ENCODE measurements around the gene ATP1A4. TPM values are rescaled to one million over a fixed set of nuclear protein-coding genes. Genes with fewer than 3 reads are reported as not detected.

ATP1A4 gene
- polyA plus RNA-seq, 2 donors: 0.06 TPM; not detected in 1

- Histone ChIP-seq H3K9me3 (ENCODE audit: control insufficient read depth in 2 of 2, insufficient read depth in 1 of 2, low read depth in 1 of 2, low read length in 1 of 2) (no peaks in the 10 kb centered on the region), H3K4me3 (ENCODE audit: low read depth in 1 of 2, low read length in 2 of 2) (peak overlapping the region; percentile 65 to 98), H3K27me3 (ENCODE audit: control insufficient read depth in 1 of 2, insufficient read depth in 2 of 2, low read length in 2 of 2) (no peaks in the 10 kb centered on the region), H3K36me3 (ENCODE audit: control insufficient read depth in 2 of 2, insufficient read depth in 2 of 2, low read length in 1 of 2) (peaks cover 3 to 28% of the 10 kb centered on the region in 2 donors), H3K4me1 (ENCODE audit: control insufficient read depth in 2 of 2, insufficient read depth in 2 of 2, low read length in 1 of 2) (peaks cover 17 to 19% of the 10 kb centered on the region in 2 donors), H3K27ac (ENCODE audit: low read depth in 2 of 2, low read length in 1 of 2) (peak overlapping the region; percentile 92 to 97)
- WGBS, 2 donors: 42 to 51% methylated on average over 9 of the region's 9 CpGs
These were observed 55.2 kb downstream of the ATP1A4 start for GRCh38 chr1:160206421-160207117.

DNA sequence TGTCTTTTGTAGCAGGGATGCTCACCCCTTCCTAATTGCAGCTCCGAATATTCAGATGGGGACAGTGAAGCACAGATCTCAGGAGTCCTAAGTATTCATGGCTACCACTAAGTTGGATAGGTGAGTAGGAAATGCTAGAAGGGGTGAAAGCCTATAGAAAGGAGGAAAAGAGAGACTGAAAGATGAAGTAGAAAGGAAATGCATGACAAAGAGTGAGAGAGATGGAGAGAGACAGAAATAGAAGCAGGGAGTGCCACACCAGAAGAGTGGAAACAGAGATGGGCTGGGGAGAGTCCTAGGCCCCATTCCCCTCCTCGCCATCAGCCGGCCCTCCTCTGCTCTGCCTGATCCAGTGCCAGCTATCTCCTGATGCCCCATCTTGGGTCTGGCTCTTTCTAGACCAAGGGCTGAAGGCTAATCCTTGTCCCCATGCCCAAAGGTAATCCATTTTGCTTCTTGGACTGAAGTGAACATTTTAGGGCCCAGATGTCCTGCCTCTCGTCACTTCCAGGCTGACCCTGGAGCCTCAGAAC lies 55.8 kb downstream of the ATP1A4 start:
- Histone ChIP-seq H3K4me1 (ENCODE audit: control insufficient read depth in 2 of 2, insufficient read depth in 2 of 2, low read length in 1 of 2) (peaks cover 17 to 19% of the 10 kb centered on the region in 2 donors), H3K9me3 (ENCODE audit: control insufficient read depth in 2 of 2, insufficient read depth in 1 of 2, low read depth in 1 of 2, low read length in 1 of 2) (no peaks in the 10 kb centered on the region), H3K27ac (ENCODE audit: low read depth in 2 of 2, low read length in 1 of 2) (peak overlapping the region in 1 of 2 donors; percentile 61), H3K27me3 (ENCODE audit: control insufficient read depth in 1 of 2, insufficient read depth in 2 of 2, low read length in 2 of 2) (no peaks in the 10 kb centered on the region), H3K4me3 (ENCODE audit: low read depth in 1 of 2, low read length in 2 of 2) (no peak overlapping the region), H3K36me3 (ENCODE audit: control insufficient read depth in 2 of 2, insufficient read depth in 2 of 2, low read length in 1 of 2) (peaks cover 3 to 31% of the 10 kb centered on the region in 2 donors)
- 88 to 92% methylated on average over 4 of the region's 4 CpGs for WGBS, 2 donors

- H3K4me1 ChIP-seq (ENCODE audit: control insufficient read depth in 2 of 2, insufficient read depth in 2 of 2, low read length in 1 of 2): peaks cover 17 to 19% of the 10 kb centered on the region in 2 donors
- no peaks in the 10 kb centered on the region for H3K9me3 ChIP-seq (ENCODE audit: control insufficient read depth in 2 of 2, insufficient read depth in 1 of 2, low read depth in 1 of 2, low read length in 1 of 2)
- no peak overlapping the region for H3K4me3 ChIP-seq (ENCODE audit: low read depth in 1 of 2, low read length in 2 of 2)
- 67 to 70% methylated on average over 9 of the region's 9 CpGs for whole genome bisulfite sequencing, 2 donors
- H3K27me3 ChIP-seq (ENCODE audit: control insufficient read depth in 1 of 2, insufficient read depth in 2 of 2, low read length in 2 of 2): no peaks in the 10 kb centered on the region
- peaks cover 7 to 38% of the 10 kb centered on the region in 2 donors for H3K36me3 ChIP-seq (ENCODE audit: control insufficient read depth in 2 of 2, insufficient read depth in 2 of 2, low read length in 1 of 2)
- peak overlapping the region in 1 of 2 donors; percentile 51 for H3K27ac ChIP-seq (ENCODE audit: low read depth in 2 of 2, low read length in 1 of 2)
These were observed 56.6 kb downstream of the ATP1A4 start for GRCh38 chr1:160207771-160208556.

DNA sequence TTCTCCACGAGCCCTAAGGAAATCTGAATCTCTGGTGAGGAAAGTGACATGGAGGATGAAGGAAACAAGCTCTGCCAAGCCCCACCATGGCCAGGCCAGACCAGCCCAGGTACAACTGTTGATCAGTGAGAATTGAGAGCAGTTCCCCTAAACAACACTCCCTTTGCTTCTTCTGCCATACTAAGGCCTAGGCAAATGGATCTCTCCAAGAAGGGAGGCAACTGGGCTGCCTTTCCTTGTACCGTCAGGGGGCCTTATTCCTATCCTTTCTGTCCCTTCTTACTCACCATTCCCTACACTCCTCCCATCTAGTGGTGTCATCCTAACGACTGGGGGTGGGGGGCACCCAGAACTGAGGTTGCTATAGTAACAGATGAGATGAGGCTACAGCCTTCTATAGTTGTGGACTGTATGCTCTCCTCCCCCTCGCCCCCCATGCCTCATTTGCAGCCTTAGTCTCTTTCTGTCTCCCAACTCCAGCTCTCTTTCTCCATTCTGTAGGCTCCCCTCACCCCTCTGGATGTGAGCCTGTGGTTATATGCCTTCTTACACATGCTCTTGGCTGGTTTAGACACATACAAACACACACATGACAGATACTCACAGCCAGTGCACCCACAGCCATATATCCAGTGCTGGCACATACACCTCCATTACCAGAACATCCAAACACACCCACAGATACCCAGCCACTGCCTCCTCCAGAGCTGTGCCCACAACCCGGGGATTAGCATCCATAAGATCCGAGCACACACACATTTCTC lies 57.3 kb downstream of the ATP1A4 start:
- 67 to 70% methylated on average over 6 of the region's 6 CpGs for WGBS, 2 donors
- Histone ChIP-seq H3K4me3 (ENCODE audit: low read depth in 1 of 2, low read length in 2 of 2) (no peak overlapping the region), H3K36me3 (ENCODE audit: control insufficient read depth in 2 of 2, insufficient read depth in 2 of 2, low read length in 1 of 2) (peaks cover 13 to 45% of the 10 kb centered on the region in 2 donors), H3K27me3 (ENCODE audit: control insufficient read depth in 1 of 2, insufficient read depth in 2 of 2, low read length in 2 of 2) (no peaks in the 10 kb centered on the region), H3K27ac (ENCODE audit: low read depth in 2 of 2, low read length in 1 of 2) (no peak overlapping the region), H3K4me1 (ENCODE audit: control insufficient read depth in 2 of 2, insufficient read depth in 2 of 2, low read length in 1 of 2) (peaks cover 17 to 19% of the 10 kb centered on the region in 2 donors), H3K9me3 (ENCODE audit: control insufficient read depth in 2 of 2, insufficient read depth in 1 of 2, low read depth in 1 of 2, low read length in 1 of 2) (no peaks in the 10 kb centered on the region)

DNA sequence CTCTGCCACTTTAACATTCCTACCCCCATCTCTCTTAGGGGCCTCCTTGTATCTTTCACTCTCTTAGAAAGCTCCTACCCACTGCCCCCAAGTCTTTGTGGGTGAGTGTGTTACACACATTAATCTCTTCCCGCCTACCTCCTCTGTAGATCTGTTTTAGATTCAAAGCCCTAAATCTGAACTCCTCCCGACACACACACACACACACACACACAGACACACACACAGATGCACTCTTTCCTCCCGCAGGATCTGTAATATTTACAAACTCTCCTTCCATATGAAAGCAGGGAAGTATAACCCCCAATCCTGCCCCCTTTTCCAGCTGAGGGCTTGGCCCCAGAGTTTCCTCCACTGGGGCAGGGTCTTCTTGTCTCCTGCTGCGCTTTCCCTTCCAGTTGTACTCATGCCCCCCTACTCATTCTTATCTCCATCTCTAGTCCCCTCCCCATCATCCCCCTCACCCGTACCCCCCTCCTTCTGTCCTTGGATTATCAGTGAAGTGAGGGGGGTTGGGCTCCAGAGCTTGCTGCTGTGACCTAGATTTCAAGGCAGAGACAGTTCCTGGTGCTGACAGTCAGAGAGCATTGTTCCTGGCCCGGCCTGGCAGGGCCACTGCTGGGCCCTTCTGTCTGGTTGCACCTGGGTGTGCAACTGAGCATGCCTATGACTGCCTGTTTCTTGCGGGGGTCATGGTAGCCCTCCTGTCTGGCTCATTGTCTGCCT lies 58.1 kb downstream of the ATP1A4 start:
- Histone ChIP-seq H3K27me3 (ENCODE audit: control insufficient read depth in 1 of 2, insufficient read depth in 2 of 2, low read length in 2 of 2) (no peaks in the 10 kb centered on the region), H3K4me1 (ENCODE audit: control insufficient read depth in 2 of 2, insufficient read depth in 2 of 2, low read length in 1 of 2) (peaks cover 17 to 19% of the 10 kb centered on the region in 2 donors), H3K4me3 (ENCODE audit: low read depth in 1 of 2, low read length in 2 of 2) (no peak overlapping the region), H3K27ac (ENCODE audit: low read depth in 2 of 2, low read length in 1 of 2) (peak overlapping the region in 1 of 2 donors; percentile 11), H3K36me3 (ENCODE audit: control insufficient read depth in 2 of 2, insufficient read depth in 2 of 2, low read length in 1 of 2) (peaks cover 16 to 49% of the 10 kb centered on the region in 2 donors), H3K9me3 (ENCODE audit: control insufficient read depth in 2 of 2, insufficient read depth in 1 of 2, low read depth in 1 of 2, low read length in 1 of 2) (no peaks in the 10 kb centered on the region)
- 55 to 58% methylated on average over 7 of the region's 7 CpGs for WGBS, 2 donors

DNA sequence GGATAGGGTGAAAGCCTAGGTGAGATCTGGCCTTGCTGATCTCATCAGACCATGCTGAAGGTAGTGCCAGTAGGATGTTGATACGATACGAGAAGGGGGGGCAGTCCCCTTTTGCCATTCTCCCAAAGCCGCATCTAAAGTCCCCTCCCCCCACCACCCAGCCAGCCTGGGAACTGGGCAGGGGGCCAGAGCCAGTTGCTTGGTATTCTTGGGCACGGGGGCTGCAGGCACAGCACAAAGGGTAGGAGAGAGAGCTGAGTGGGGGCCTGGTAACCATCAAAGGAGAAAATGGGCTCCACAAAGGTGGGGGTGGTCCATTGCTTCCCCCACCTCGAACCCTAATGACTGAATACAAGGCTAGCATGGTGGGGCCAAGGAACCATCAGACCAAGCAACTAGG lies 59.2 kb downstream of the ATP1A4 start:
- WGBS, 2 donors: 60 to 68% methylated on average over 5 of the region's 5 CpGs
- H3K9me3 ChIP-seq (ENCODE audit: control insufficient read depth in 2 of 2, insufficient read depth in 1 of 2, low read depth in 1 of 2, low read length in 1 of 2): no peaks in the 10 kb centered on the region
- no peak overlapping the region for H3K4me3 ChIP-seq (ENCODE audit: low read depth in 1 of 2, low read length in 2 of 2)
- H3K27ac ChIP-seq (ENCODE audit: low read depth in 2 of 2, low read length in 1 of 2): peak overlapping the region in 1 of 2 donors; percentile 19
- H3K4me1 ChIP-seq (ENCODE audit: control insufficient read depth in 2 of 2, insufficient read depth in 2 of 2, low read length in 1 of 2): peaks cover 15 to 17% of the 10 kb centered on the region in 2 donors
- H3K36me3 ChIP-seq (ENCODE audit: control insufficient read depth in 2 of 2, insufficient read depth in 2 of 2, low read length in 1 of 2): peaks cover 20 to 52% of the 10 kb centered on the region in 2 donors
- H3K27me3 ChIP-seq (ENCODE audit: control insufficient read depth in 1 of 2, insufficient read depth in 2 of 2, low read length in 2 of 2): no peaks in the 10 kb centered on the region

DNA sequence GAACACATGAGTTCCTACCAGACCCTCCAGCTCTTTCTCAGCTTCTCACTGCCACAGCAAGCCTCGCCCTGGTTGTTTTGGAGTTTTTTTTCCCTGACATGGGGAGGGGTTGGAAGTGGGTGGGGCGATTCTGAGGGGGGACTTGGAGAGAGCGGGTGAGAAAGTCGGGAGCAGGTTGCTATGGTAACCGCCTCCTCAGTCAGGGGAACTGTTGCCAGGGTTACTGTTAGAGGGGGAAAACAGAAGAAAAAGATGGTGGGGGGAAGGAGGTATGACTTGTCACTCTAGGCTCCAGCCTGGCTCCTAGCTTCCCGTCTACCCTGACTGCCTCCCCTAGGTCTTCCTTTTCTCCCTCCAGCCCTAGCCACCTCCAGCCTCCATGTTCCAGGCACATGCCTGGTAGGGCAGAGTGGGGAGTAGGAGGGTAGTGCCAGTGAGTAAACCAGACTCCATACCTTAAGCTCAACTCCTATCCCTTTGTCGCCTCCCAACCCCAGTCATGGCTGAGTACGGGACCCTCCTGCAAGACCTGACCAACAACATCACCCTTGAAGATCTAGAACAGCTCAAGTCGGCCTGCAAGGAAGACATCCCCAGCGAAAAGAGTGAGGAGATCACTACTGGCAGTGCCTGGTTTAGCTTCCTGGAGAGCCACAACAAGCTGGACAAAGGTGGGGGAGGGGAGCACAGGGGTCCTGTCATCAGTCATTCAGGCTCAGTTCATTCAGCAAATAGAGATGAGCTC lies 59.8 kb downstream of the ATP1A4 start:
- Histone ChIP-seq H3K4me3 (ENCODE audit: low read depth in 1 of 2, low read length in 2 of 2) (no peak overlapping the region), H3K27ac (ENCODE audit: low read depth in 2 of 2, low read length in 1 of 2) (peak overlapping the region in 1 of 2 donors; percentile 19), H3K27me3 (ENCODE audit: control insufficient read depth in 1 of 2, insufficient read depth in 2 of 2, low read length in 2 of 2) (no peaks in the 10 kb centered on the region), H3K4me1 (ENCODE audit: control insufficient read depth in 2 of 2, insufficient read depth in 2 of 2, low read length in 1 of 2) (peaks cover 12 to 17% of the 10 kb centered on the region in 2 donors), H3K36me3 (ENCODE audit: control insufficient read depth in 2 of 2, insufficient read depth in 2 of 2, low read length in 1 of 2) (peaks cover 21 to 58% of the 10 kb centered on the region in 2 donors), H3K9me3 (ENCODE audit: control insufficient read depth in 2 of 2, insufficient read depth in 1 of 2, low read depth in 1 of 2, low read length in 1 of 2) (no peaks in the 10 kb centered on the region)
- WGBS, 2 donors: 84 to 85% methylated on average over 9 to 10 of the region's 10 CpGs

DNA sequence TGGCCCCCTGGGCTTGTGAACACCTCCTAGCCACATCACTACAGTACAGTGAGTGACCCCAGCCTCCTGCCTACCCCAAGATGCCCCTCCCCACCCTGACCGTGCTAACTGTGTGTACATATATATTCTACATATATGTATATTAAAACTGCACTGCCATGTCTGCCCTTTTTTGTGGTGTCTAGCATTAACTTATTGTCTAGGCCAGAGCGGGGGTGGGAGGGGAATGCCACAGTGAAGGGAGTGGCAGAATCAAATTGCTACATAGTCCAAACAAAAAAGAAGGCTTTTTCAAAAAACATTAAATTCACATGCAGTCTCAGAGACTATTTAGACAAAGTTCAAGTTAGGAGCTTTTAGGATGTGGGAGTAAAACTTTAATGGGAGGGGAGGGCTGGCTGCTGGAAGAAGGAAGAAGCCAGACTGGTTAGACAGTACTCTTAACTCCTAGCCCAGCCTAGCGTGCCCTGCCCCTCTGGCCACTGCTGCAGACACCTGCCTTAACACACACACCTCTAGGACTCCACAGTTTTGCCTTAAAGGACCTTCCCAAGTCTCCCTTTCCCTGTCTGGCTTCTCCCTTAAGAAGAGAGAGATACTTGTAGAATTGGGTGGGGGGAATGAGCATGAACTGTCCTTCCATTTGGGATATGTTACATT lies 63.2 kb downstream of the ATP1A4 start:
- Histone ChIP-seq H3K27ac (ENCODE audit: low read depth in 2 of 2, low read length in 1 of 2) (peak overlapping the region; percentile 75 to 84), H3K4me3 (ENCODE audit: low read depth in 1 of 2, low read length in 2 of 2) (no peak overlapping the region), H3K36me3 (ENCODE audit: control insufficient read depth in 2 of 2, insufficient read depth in 2 of 2, low read length in 1 of 2) (peaks cover 23 to 60% of the 10 kb centered on the region in 2 donors), H3K27me3 (ENCODE audit: control insufficient read depth in 1 of 2, insufficient read depth in 2 of 2, low read length in 2 of 2) (no peaks in the 10 kb centered on the region), H3K9me3 (ENCODE audit: control insufficient read depth in 2 of 2, insufficient read depth in 1 of 2, low read depth in 1 of 2, low read length in 1 of 2) (no peaks in the 10 kb centered on the region), H3K4me1 (ENCODE audit: control insufficient read depth in 2 of 2, insufficient read depth in 2 of 2, low read length in 1 of 2) (peaks cover 4 to 11% of the 10 kb centered on the region in 2 donors)
- WGBS, 2 donors: 50 to 68% methylated on average over 3 of the region's 3 CpGs

Measured in esophagus (tissue), 2 donors.